ENCODE data around the gene DLX4. TPM values are rescaled to one million over a fixed set of nuclear protein-coding genes. Genes with fewer than 3 reads are reported as not detected.

DLX4 gene
- total RNA-seq, 1 experiment from 2014 or later, result 2.5 TPM

GRCh38 chr17:49922095-49922494 lies 46.9 kb upstream of the DLX4 start:
- H3K27me3 ChIP-seq (ENCODE audit: insufficient read depth, low read length), result no peaks in the 10 kb centered on the region; the same call in 1 of the 2 replicates
- no peak overlapping the region for H3K4me3 Mint-ChIP-seq
- H3K18ac ChIP-seq (ENCODE audit: insufficient read length, low read depth, low read length), result peak overlapping the region; percentile 20
- H4K8ac ChIP-seq (replicated peaks; ENCODE audit: insufficient read length, low read depth, low read length), result no peak overlapping the region
- no peak overlapping the region for H3T11ph ChIP-seq (ENCODE audit: low read length)
- no peak for DNase-seq
- WGBS (ENCODE audit: extremely low coverage, insufficient read length, low lambda C conversion rate), result no CpG with 5 or more reads among the region's 4 CpGs
- H3K79me1 ChIP-seq (ENCODE audit: insufficient read depth, low read depth, low read length, poor library complexity, severe bottlenecking), result no peaks in the 10 kb centered on the region
- H3K14ac ChIP-seq (ENCODE audit: insufficient read depth, low read length), result no peak overlapping the region
- no peak overlapping the region for H3K56ac ChIP-seq (ENCODE audit: insufficient read length, low read depth, low read length)
- no peak overlapping the region for H3K9ac ChIP-seq (ENCODE audit: extremely low read depth, insufficient read length, low read length)
- H3K79me2 ChIP-seq (ENCODE audit: insufficient read depth, low read length), result no peaks in the 10 kb centered on the region
- no peak overlapping the region for H4K5ac ChIP-seq (ENCODE audit: insufficient read length, low read depth, low read length)
- H4K20me1 ChIP-seq (ENCODE audit: control insufficient read depth, insufficient read depth, insufficient read length), result no peaks in the 10 kb centered on the region
- peaks cover 35% of the 10 kb centered on the region for H3K27me3 Mint-ChIP-seq (ENCODE audit: low read depth)
- TF ChIP-seq, protein P1, sequence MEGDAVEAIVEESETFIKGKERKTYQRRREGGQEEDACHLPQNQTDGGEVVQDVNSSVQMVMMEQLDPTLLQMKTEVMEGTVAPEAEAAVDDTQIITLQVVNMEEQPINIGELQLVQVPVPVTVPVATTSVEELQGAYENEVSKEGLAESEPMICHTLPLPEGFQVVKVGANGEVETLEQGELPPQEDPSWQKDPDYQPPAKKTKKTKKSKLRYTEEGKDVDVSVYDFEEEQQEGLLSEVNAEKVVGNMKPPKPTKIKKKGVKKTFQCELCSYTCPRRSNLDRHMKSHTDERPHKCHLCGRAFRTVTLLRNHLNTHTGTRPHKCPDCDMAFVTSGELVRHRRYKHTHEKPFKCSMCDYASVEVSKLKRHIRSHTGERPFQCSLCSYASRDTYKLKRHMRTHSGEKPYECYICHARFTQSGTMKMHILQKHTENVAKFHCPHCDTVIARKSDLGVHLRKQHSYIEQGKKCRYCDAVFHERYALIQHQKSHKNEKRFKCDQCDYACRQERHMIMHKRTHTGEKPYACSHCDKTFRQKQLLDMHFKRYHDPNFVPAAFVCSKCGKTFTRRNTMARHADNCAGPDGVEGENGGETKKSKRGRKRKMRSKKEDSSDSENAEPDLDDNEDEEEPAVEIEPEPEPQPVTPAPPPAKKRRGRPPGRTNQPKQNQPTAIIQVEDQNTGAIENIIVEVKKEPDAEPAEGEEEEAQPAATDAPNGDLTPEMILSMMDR (conservative IDR thresholded peaks at IDR 0.05), result no peak
- H2BK12ac ChIP-seq (ENCODE audit: insufficient read length, low read depth, low read length), result no peak overlapping the region
- no peaks in the 10 kb centered on the region; a peak in 1 of 5 replicates for H3K9me3 Mint-ChIP-seq
- H2BK120ac ChIP-seq (ENCODE audit: low read depth, low read length, poor library complexity, severe bottlenecking), result no peak overlapping the region
- H3K27ac ChIP-seq (ENCODE audit: insufficient read length, low read depth, low read length), result no peak overlapping the region
- peaks cover 9 to 28% of the 10 kb centered on the region in 2 experiments for H3K4me1 Mint-ChIP-seq
- H3K4me2 ChIP-seq (ENCODE audit: insufficient read depth, insufficient read length, low read length), result no peak overlapping the region
- H2AK5ac ChIP-seq (ENCODE audit: insufficient read length, low read length), result no peak overlapping the region
- no peak overlapping the region for H4K91ac ChIP-seq (ENCODE audit: insufficient read length, low read depth, low read length)
- H3K4me1 ChIP-seq (ENCODE audit: insufficient read depth, low read length), result no peaks in the 10 kb centered on the region
- H3K23ac ChIP-seq (ENCODE audit: insufficient read length, low read depth, low read length), result no peak overlapping the region
- H3K4ac ChIP-seq (ENCODE audit: low read depth, low read length), result no peak overlapping the region
- H2BK5ac ChIP-seq (ENCODE audit: insufficient read length, low read length), result no peak overlapping the region
- no peak overlapping the region for H2AFZ ChIP-seq (ENCODE audit: low read length)
- no peaks in the 10 kb centered on the region for H3K9me3 ChIP-seq (ENCODE audit: control insufficient read depth, low read depth, low read length)
- no peak overlapping the region for H3K27ac Mint-ChIP-seq
- no peak overlapping the region for H2BK15ac ChIP-seq (ENCODE audit: low read depth, low read length)
- no peak overlapping the region for H2BK20ac ChIP-seq (ENCODE audit: low read depth, low read length, poor library complexity, severe bottlenecking)
- no peaks in the 10 kb centered on the region for H3K23me2 ChIP-seq (ENCODE audit: insufficient read length, low read depth, low read length, poor library complexity, severe bottlenecking)
- H3K36me3 Mint-ChIP-seq (ENCODE audit: insufficient read depth in 1 of 3, low read depth in 3 of 3), result no peaks in the 10 kb centered on the region; a peak in 1 of 7 replicates

Data from H9 (cell line).